GM21717 (cell line): ENCODE results near the gene ZMYND8.
"Not testable (repeated sequence)": the region's sequence is repeated elsewhere in the genome, so short reads cannot be mapped to it uniquely, and the experiment has no call there.

ENCODE experiments used
- ATAC-seq: cut with Tn5 transposase; IDR thresholded peaks from one replicate; pipeline ENCODE4 v1.9.1; 2021; ENCODE audit warnings: mild to moderate bottlenecking, moderate library complexity; ENCODE audit not compliant: unreplicated experiment

Gene ZMYND8

DNA sequence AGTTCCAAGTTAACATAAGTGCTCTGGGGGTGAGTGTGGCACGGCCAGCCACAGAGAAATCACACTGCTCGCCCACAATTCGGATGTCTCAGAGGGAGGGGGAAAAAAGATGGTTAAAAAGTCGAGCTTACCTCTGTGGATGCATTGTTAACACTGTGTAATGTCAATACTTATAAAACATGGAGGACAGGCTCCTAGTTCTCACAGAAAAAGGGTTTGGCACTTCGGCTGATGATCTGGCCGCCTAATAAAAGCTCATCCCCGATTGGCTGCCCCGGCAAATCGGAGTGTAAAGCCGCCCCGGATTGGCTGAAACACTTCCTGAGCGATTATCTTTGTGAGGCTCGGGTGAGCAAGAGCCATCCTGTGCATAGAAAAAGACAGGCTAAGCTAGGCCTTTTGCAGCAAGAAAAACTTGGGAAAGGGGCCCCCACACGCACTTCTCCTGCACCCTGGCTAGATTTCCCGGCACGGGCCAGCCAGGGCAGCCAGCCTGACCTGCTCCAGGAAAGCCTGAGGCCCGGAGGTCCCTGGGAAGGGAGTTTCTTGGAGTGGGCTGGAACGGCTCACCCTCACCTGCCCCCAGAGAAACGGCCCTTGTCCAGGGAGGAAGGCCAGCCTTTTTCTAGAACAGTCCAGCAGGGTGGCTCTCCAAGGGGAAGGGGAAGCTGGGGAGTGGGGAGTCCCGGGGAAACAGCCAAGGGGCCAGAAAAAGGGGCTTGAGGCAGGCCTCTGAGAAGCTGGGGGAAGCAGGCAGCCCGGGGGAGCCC is at the start of gene ZMYND8:
Gene ZMYND8 (minus strand): TSS at position 174 of the 770 bp plus-strand sequence. CDS start 29 bp downstream, at position 145.
- peak; percentile 30 for ATAC-seq

DNA sequence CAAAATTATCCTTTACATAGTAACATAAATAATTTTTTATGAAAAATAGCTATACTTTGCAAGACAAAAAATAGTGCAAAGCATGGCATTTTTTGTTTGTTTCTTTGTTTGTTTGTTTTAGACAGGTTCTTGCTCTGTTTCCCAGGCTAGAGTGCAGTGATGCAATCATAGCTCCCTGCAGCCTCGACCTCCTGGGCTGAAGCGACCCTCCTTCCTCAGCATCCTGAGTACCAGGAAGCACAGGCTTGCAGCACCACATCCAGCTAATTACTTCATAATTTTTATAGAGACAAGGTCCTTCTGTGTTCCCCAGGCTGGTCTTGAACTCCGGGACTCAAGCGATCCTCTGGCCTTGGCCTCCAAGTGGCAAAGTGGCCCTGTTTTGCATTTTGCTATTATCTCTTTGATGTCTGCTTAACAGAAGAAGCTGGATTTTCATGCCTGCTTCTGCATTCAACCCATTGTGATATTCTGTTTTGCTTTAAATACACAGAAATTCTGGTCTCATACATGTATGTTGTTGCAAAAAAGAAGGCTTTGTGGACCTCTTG is 49.4 kb upstream of the ZMYND8 start:
- ATAC-seq: no peak

DNA sequence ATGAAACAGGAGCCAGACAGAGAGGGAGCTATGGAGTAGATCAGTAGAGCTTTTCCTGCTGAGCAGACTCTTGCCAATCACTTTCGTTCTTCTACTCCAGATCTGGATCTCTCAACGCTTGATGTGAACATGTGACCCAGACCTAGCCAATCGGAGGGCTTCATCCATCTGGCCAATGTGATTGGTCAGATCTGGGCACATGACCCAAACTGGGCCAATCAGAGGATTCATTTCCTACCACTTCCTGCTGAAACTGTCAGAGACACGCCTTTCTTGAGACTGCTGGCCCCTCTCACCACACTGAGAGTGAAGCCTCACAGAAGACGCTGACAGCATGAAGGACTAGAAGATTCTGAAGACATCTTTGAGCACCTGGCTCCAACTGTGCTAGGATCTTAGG is 44.2 kb upstream of the ZMYND8 start:
- no peak for ATAC-seq

DNA sequence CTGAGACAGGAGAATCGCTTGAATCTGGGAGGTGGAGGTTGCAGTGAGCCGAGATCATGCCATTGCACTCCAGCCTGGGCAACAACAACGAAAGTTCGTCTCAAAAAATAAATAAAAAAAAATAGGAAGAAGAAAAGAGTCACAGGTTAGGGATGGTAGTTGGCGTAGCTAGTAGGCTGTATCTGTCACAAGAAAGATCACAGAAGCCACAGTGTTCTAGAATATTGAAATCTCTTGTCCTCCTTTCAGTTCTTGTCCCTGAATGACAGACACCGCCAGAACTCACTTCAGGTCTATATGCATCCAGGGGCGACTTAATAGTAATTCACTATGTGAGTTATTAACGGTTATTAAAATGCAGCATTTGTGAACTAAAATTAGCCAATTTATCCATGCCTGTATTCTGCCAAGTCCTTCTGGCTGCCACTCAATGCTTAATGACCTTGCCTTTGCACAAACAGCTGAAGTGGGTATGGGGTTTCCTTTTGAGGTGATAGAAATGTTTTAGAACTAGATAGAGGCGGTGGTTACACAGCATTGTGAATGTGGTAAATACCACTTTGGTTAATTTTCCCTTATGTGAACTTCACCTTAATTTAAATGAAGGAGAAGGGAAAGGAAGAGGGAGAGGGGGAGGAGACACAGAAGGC is 41.3 kb upstream of the ZMYND8 start:
- ATAC-seq: no peak

GRCh38 chr20:47396762-47397476 is 40.4 kb upstream of the ZMYND8 start:
- no peak for ATAC-seq

GRCh38 chr20:47393796-47394514 is 37.5 kb upstream of the ZMYND8 start:
- not testable (repeated sequence) for ATAC-seq

DNA sequence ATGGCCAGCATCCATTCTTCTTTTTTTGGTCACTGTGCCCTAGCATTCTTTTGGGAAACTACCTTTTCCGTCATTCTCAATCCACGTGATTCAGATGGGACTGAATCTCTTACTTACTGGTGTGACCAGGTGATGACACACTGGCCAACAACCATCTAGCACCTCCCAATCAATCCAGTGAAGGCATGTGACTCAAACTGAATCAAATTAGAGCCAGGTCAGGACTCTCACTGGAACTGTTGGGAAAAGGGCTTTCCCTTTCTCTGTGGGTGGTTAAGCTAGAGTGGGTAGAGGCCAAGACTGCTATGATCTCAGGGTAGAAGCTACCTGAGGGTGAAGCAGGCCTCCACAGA is 36.2 kb upstream of the ZMYND8 start:
- ATAC-seq: no peak

DNA sequence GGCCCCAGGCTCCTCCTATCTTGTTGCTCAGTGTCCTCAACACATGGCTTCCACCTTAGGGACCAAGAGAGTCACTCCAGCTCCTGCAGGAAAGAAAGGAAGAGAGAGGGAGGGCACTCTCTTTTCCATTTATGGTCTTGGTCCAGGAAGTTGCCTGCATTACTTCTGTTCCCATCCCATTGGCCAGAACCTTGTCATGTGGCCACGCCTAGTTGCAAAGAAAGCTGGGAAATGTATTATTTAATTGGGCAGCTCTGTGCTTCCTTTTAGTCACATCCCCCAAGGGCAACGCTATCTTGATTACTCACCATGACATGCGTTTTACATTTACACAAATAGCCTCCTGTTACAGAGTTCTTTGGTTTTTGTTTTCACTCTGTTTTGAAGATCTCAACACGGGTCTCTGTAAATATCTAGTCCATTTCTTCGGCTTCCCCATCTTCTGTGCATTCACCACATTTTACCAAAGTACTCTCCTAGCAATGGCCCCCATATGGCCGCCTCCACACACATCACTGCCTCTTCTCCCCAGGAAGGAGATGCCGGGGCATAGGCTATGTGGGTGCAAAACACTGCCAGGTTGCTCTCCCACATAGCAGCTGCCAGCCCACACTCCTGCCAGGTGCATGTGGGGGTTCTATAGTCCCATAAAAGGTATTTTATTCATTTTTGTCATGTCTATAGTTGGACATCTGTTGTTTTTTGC is 35.7 kb upstream of the ZMYND8 start:
- no peak for ATAC-seq

GRCh38 chr20:47391276-47392010 is 34.9 kb upstream of the ZMYND8 start:
- ATAC-seq: no peak

GRCh38 chr20:47389867-47390347 is 33.4 kb upstream of the ZMYND8 start:
- no peak for ATAC-seq

- not testable (repeated sequence) for ATAC-seq
These were observed 29.5 kb upstream of the ZMYND8 start for GRCh38 chr20:47385968-47386367.

DNA sequence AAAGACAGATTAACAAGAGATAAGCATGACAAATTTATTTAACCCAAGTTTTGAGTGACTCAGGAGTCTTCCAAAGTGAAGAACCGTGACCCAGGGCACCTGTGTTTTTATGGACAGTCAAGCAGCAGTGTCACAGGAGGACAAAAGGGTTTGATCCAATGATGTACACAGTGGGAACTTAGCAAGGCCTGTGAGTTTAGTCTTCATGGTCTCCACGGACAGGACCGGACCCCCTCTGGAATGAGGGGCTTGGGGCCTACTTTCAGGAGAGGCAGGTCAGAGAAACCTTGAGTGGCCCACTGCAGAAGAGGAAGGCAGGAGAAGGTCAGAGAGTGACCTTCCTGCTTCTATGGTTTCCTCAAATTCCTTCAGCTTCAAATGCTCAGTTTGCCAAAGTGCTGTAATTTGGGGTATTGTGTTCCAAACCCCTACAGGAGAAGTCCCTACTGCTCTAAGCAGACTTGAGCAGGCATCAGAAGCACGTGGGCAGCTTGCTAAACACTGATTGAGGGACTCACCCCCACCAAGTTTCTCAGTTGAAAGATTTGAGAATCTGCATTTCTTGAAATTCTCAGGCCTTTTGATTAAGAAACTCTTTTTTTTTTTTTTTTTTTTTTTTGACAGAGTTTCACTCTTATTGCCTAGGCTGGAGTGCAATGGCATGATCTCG is 26.4 kb upstream of the ZMYND8 start:
- no peak for ATAC-seq

DNA sequence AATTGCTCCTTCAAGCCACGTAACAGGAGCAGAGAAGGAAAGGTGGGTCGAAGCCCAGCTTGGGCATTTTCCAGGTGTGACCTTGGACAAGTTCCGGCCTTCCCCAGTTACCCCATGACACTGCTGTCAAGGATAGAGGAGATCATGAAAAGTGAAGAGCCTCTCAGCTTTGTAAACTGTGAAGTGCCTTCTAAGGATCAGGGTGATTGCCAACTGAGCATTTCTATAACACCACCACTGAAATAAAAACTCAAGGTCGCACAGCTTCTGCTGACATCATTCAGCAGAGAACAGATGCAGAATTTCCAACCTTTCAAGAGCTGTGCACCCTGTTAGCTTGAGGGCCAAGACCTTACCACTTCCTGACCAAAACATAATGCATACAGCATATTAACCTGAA is 24.0 kb upstream of the ZMYND8 start:
- ATAC-seq: no peak

GRCh38 chr20:47379433-47380150 is 23.1 kb upstream of the ZMYND8 start:
- ATAC-seq: no peak

DNA sequence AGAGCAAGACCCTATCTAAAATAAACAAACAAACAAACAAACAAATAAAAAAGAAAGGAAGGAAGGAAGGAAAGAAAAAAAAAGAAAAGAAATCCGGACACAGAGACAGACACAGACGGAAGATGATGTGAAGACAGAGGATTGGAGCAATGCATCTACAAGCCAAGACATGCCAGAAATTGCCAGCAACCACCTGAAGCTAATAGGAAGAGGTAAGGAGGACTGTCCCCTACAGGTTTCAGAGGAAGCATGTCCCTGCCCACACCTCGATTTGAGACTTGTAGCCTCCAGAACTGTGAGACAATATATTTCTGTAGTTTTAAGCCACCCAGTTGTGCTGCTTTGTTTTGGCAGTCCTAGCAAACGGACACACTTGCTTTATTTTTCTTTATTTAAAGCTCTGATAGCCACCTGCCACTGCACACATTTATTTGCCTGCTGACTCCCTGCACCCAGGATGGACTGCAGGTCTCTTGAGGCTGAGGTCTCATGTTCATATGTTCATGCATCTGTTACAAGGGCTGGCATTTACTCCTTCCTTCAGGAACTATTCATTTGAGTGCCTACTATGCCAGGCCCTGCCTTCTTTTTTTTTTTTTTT is 20.7 kb upstream of the ZMYND8 start:
- ATAC-seq: no peak

- ATAC-seq: not testable (repeated sequence)
These were observed 19.7 kb upstream of the ZMYND8 start for GRCh38 chr20:47376096-47376643.

DNA sequence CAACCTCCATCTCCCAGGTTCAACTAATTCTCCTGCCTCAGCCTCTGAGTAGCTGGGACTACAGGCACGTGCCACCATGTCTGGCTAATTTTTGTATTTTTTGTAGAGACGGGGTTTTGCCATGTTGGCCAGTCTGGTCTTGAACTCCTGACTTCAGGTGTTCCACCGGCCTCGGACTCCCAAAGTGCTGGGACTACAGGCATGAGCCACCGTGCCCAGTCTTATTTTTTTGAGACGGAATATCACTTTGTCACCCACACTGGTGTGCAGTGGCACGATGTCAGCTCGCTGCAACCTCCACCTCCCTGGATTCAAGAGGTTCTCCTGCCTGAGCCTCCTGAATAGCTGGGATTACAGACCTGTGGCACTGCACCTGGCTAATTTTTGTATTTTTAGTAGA is 17.6 kb upstream of the ZMYND8 start:
- ATAC-seq: not testable (repeated sequence)
